Type B pancreatic cell (in vitro differentiated cells): Measurements from ENCODE around the gene ARHGAP4. TPM values are rescaled to one million over a fixed set of nuclear protein-coding genes. Genes with fewer than 3 reads are reported as not detected.

ENCODE experiments used
- DNase-seq: peaks from one replicate; pipeline ENCODE4 v3.0.0; 2021; ENCODE audit warnings: mixed read lengths; ENCODE audit not compliant: unreplicated experiment; ENCODE audit errors: extremely low spot score
- H3K27ac Mint-ChIP-seq: 2 replicates; pipeline ENCODE4 v1.8.0; 2021; ENCODE audit warnings: mild to moderate bottlenecking, mixed read lengths
- H3K27me3 Mint-ChIP-seq: 2 replicates; pipeline ENCODE4 v1.8.0; 2021; ENCODE audit warnings: mixed read lengths
- H3K36me3 Mint-ChIP-seq: 2 replicates; pipeline ENCODE4 v1.8.0; 2021; ENCODE audit warnings: mixed read lengths
- H3K4me1 Mint-ChIP-seq: one replicate; pipeline ENCODE4 v1.8.0; 2021; ENCODE audit warnings: mixed read lengths; ENCODE audit not compliant: unreplicated experiment
- H3K4me3 Mint-ChIP-seq: 2 replicates; pipeline ENCODE4 v1.8.0; 2021; ENCODE audit warnings: mild to moderate bottlenecking, mixed read lengths
- H3K9me3 Mint-ChIP-seq: 2 replicates; pipeline ENCODE4 v1.8.0; 2021; ENCODE audit warnings: mixed read lengths
- total RNA-seq: library from RNA; stranded (reverse); gene quantifications from 2 replicates; pipeline ENCODE4 v1.2.1, GENCODE V29; 2021; ENCODE audit warnings: low replicate concordance
- TF ChIP-seq, protein P1 (sequence below): fragments of 200-600 bp; sonication (generic); conservative IDR thresholded peaks from 2 replicates; pipeline ENCODE4 v1.5.0; 2021; ENCODE audit warnings: antibody characterized with exemption, mild to moderate bottlenecking

The ARHGAP4 gene
- total RNA-seq, 1 donor from 2014 or later = 8.8 TPM

- H3K36me3 Mint-ChIP-seq = peaks cover 8% of the 10 kb centered on the region
- no peaks in the 10 kb centered on the region for H3K9me3 Mint-ChIP-seq
- no peak overlapping the region for H3K4me3 Mint-ChIP-seq
- H3K27me3 Mint-ChIP-seq = no peaks in the 10 kb centered on the region
- no peak for DNase-seq
- H3K4me1 Mint-ChIP-seq = peaks cover 17% of the 10 kb centered on the region
- H3K27ac Mint-ChIP-seq = no peak overlapping the region
- TF ChIP-seq, protein P1, sequence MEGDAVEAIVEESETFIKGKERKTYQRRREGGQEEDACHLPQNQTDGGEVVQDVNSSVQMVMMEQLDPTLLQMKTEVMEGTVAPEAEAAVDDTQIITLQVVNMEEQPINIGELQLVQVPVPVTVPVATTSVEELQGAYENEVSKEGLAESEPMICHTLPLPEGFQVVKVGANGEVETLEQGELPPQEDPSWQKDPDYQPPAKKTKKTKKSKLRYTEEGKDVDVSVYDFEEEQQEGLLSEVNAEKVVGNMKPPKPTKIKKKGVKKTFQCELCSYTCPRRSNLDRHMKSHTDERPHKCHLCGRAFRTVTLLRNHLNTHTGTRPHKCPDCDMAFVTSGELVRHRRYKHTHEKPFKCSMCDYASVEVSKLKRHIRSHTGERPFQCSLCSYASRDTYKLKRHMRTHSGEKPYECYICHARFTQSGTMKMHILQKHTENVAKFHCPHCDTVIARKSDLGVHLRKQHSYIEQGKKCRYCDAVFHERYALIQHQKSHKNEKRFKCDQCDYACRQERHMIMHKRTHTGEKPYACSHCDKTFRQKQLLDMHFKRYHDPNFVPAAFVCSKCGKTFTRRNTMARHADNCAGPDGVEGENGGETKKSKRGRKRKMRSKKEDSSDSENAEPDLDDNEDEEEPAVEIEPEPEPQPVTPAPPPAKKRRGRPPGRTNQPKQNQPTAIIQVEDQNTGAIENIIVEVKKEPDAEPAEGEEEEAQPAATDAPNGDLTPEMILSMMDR = no peak
Measured at GRCh38 chrX:153945956-153946943, 20.2 kb upstream of the ARHGAP4 start.

DNA sequence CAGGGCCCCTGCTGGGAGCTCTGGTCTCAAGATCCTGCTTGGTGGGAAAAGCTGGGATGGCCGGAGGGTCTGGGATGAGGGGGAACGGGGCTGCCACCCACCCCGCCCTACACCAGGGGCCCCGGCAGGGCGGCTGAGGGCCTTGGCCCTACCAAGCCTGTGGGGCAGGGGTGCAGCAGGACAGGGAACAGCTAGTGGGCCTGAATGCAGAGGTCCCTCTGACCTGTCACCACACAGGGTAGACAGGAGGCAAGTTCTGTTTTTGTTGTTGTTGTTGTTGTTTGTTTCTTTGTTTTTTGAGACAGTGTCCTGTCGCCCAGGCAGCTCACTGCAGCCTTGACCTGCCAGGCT lies 18.7 kb upstream of the ARHGAP4 start:
- H3K27me3 Mint-ChIP-seq = no peaks in the 10 kb centered on the region
- no peaks in the 10 kb centered on the region for H3K9me3 Mint-ChIP-seq
- peaks cover 17% of the 10 kb centered on the region for H3K4me1 Mint-ChIP-seq
- no peak overlapping the region for H3K4me3 Mint-ChIP-seq
- H3K27ac Mint-ChIP-seq = no peak overlapping the region
- DNase-seq = no peak
- H3K36me3 Mint-ChIP-seq = peaks cover 4% of the 10 kb centered on the region
- TF ChIP-seq, protein P1 = no peak

- Mint-ChIP-seq H3K9me3 (no peaks in the 10 kb centered on the region), H3K4me1 (peaks cover 14% of the 10 kb centered on the region), H3K27me3 (no peaks in the 10 kb centered on the region), H3K36me3 (peaks cover 4% of the 10 kb centered on the region), H3K27ac (no peak within 1 kb of the TSS), H3K4me3 (peak within 1 kb of the TSS; percentile 20)
- no peak for DNase-seq
- TF ChIP-seq, protein P1 = no peak
Measured at GRCh38 chrX:153944140-153944799, 18.2 kb upstream of the ARHGAP4 start, which contains the start of gene RENBP. Gene RENBP, minus strand, starts transcription at chrX:153944643. Its CDS starts 33 bp downstream, at chrX:153944610.

DNA sequence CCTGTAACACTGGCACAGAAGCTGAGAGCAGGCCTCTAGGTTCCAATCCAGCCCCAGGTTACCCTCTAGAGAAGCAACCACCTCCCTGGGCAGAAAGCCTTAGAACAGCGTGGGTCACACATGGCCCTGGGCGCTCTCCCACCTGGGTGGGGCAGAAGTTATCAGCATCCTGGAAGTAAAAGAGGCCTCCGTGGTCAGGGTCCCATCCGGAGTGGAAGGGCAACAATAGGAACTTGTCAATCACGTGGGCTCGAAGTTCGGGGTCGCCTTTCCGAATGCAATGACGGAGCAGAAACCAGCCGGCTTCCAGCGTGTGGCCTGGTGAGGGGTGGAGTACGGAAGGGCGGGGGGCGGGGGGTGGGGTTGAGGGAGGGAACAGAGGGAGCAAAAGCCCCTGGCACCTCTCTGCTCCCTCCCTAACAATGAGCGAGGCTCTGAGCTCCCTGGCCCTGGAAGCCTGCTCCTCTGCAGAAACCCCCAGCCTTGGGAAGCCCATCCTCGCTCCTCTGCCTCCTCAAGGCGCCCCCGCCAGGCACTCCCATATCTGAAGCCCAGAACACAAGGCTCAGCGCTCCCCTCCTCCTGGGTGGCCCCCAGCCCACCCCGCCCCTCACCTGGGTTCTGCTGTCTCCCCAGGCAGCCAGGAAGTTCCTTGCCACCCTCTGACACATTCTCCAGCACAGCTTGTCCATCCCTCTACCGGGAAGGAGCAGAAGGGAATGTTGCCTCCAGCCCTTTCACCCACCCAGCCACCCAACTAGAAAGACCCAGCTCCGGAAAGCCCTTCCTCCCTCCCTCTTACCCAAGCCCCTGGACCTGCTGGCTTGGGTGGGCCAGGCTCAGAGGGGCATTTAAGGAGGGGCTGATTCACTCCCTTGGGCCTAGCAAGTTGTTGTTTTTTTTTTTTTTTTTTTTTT lies 15.5 kb upstream of the ARHGAP4 start:
- Mint-ChIP-seq H3K27me3 (no peaks in the 10 kb centered on the region), H3K27ac (peak overlapping the region; percentile 76), H3K36me3 (no peaks in the 10 kb centered on the region), H3K4me3 (no peak overlapping the region), H3K9me3 (no peaks in the 10 kb centered on the region), H3K4me1 (no peaks in the 10 kb centered on the region)
- TF ChIP-seq, protein P1 = no peak
- DNase-seq = no peak

- TF ChIP-seq, protein P1 = no peak
- DNase-seq = no peak
- no peaks in the 10 kb centered on the region for H3K9me3 Mint-ChIP-seq
- no peaks in the 10 kb centered on the region for H3K27me3 Mint-ChIP-seq
- H3K4me3 Mint-ChIP-seq = no peak overlapping the region
- H3K4me1 Mint-ChIP-seq = no peaks in the 10 kb centered on the region
- H3K36me3 Mint-ChIP-seq = no peaks in the 10 kb centered on the region
- H3K27ac Mint-ChIP-seq = no peak overlapping the region
Measured at GRCh38 chrX:153939573-153939972, 13.5 kb upstream of the ARHGAP4 start.
